Liver (tissue), 3 donors: ENCODE data around the gene ACSS1.

Experiments used
- EGR1 ChIP-seq, 2 donors: IDR thresholded peaks; 2 replicates each; pipeline ENCODE4 v1.6.1; 2016 to 2018; ENCODE audit warnings: antibody characterized with exemption in 2 of 2, low read depth in 2 of 2
- GABPA ChIP-seq, 2 donors: IDR thresholded peaks in 1 of 2; conservative IDR thresholded peaks in 1 of 2; 2 replicates each; pipeline ENCODE4 v1.6.1; 2016; ENCODE audit warnings: antibody characterized with exemption in 2 of 2, mild to moderate bottlenecking in 1 of 2, moderate library complexity in 1 of 2
- JUND ChIP-seq, 2 donors: IDR thresholded peaks; 2 replicates each; pipeline ENCODE4 v1.6.1; 2016; ENCODE audit warnings: antibody characterized with exemption in 2 of 2
- REST ChIP-seq: IDR thresholded peaks from 2 replicates; pipeline ENCODE4 v1.6.1; 2016; ENCODE audit warnings: antibody characterized with exemption, mild to moderate bottlenecking
- RXRA ChIP-seq, 2 donors: IDR thresholded peaks; 2 replicates each; pipeline ENCODE4 v1.6.1; 2017 to 2018; ENCODE audit warnings: antibody characterized with exemption in 2 of 2, mild to moderate bottlenecking in 1 of 2
- SP1 ChIP-seq: IDR thresholded peaks from 2 replicates; pipeline ENCODE4 v1.6.1; 2018; ENCODE audit warnings: antibody characterized with exemption, mild to moderate bottlenecking
- TAF1 ChIP-seq: conservative IDR thresholded peaks from 2 replicates; pipeline ENCODE4 v1.6.1; 2016; ENCODE audit warnings: antibody characterized with exemption, mild to moderate bottlenecking
- YY1 ChIP-seq: IDR thresholded peaks from 2 replicates; pipeline ENCODE4 v1.6.1; 2016; ENCODE audit warnings: antibody characterized with exemption, mild to moderate bottlenecking
- ZBTB33 ChIP-seq: IDR thresholded peaks from 2 replicates; pipeline ENCODE4 v1.6.1; 2016; ENCODE audit warnings: antibody characterized with exemption
- TF ChIP-seq, protein P1 (sequence below): fragments of 150-350 bp; IDR thresholded peaks from 2 replicates; pipeline ENCODE4 v1.5.1; 2017; ENCODE audit warnings: improper control_type of control experiment, low read depth, low read length; ENCODE audit not compliant: missing input control
- donor health status: healthy.
- donor health status: healthy.

DNA sequence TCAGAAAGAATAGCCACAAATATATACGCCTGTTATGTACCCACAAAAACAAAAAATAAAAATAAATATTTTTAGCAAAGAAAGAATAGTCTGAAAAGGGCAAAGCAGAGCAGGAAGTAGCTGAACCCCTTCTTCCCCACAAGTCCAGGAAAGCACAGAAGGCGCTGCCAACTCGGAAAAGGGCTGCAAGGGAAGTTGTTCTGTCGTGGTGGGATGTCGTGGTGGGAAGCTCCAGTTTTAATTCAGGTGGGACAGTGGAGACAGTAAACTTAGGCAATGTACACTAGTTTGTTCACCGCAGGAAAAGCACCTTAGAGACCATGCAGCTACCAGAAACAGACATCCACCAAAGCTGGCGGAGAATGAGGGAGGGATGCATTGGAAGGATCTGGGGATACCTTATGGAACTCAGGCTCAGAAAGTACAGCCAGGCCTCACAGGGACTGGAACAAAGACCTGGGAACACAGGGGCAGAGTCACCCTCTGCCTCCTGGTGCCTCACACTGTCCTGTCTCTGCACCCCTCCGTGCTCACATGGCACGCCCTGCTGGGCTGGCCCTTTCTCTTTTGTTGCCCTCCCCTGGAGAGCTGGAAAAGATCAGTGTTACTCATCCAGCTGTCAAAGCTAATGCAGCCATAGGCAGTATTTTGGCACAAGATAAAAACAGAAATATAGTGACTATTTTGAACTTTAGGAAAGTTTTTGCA, 62.0 kb downstream of the ACSS1 start:
- TF ChIP-seq, protein P1, sequence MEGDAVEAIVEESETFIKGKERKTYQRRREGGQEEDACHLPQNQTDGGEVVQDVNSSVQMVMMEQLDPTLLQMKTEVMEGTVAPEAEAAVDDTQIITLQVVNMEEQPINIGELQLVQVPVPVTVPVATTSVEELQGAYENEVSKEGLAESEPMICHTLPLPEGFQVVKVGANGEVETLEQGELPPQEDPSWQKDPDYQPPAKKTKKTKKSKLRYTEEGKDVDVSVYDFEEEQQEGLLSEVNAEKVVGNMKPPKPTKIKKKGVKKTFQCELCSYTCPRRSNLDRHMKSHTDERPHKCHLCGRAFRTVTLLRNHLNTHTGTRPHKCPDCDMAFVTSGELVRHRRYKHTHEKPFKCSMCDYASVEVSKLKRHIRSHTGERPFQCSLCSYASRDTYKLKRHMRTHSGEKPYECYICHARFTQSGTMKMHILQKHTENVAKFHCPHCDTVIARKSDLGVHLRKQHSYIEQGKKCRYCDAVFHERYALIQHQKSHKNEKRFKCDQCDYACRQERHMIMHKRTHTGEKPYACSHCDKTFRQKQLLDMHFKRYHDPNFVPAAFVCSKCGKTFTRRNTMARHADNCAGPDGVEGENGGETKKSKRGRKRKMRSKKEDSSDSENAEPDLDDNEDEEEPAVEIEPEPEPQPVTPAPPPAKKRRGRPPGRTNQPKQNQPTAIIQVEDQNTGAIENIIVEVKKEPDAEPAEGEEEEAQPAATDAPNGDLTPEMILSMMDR = no peak
- no peak for TF ChIP-seq TAF1
- TF ChIP-seq REST = no peak
- TF ChIP-seq YY1 = no peak
- TF ChIP-seq SP1 = no peak
- no peak for TF ChIP-seq ZBTB33
- no peak for TF ChIP-seq JUND (IDR thresholded peaks at IDR 0.05)
- TF ChIP-seq GABPA (IDR thresholded peaks at IDR 0.05 in 1 of 2, conservative IDR thresholded peaks at IDR 0.05 in 1 of 2) = no peak
- TF ChIP-seq RXRA (IDR thresholded peaks at IDR 0.05) = no peak
- no peak for TF ChIP-seq EGR1 (IDR thresholded peaks at IDR 0.05; ENCODE audit: low read depth in 2 of 2)
